Prostate gland (tissue), 2 donors: Measurements from ENCODE around the gene ENTPD8. TPM values are rescaled to one million over a fixed set of nuclear protein-coding genes. Genes with fewer than 3 reads are reported as not detected.

Experiments used
- DNase-seq: peaks from one replicate; pipeline ENCODE4 v3.0.0-alpha.2; 2019; ENCODE audit warnings: low spot score
- H3K27ac ChIP-seq, 2 donors: fragments of 200-600 bp; sonication (generic); 2 replicates each; pipeline ENCODE4 v1.5.1; 2017 to 2019
- H3K27me3 ChIP-seq: fragments of 200-600 bp; sonication (generic); replicated peaks from 2 replicates; pipeline ENCODE4 v1.5.1; 2019; ENCODE audit not compliant: insufficient read depth
- H3K36me3 ChIP-seq, 2 donors: fragments of 200-600 bp; sonication (generic); 1 replicate in 1 of 2; 2 replicates in 1 of 2; pipeline versions ENCODE4 v1.5.1 to v1.8.1; 2017 to 2019
- H3K4me1 ChIP-seq: fragments of 200-600 bp; sonication (generic); replicated peaks from 2 replicates; pipeline ENCODE4 v1.5.1; 2019
- H3K4me3 ChIP-seq, 2 donors: fragments of 200-600 bp; sonication (generic); 2 replicates each; pipeline ENCODE4 v1.5.1; 2017 to 2019
- H3K9me3 ChIP-seq: fragments of 200-600 bp; sonication (generic); 2 replicates; pipeline ENCODE4 v1.5.1; 2017
- POLR2A ChIP-seq: fragments of 450-650 bp; IDR thresholded peaks from one replicate; pipeline ENCODE4 v1.6.1; 2016; ENCODE audit warnings: antibody characterized with exemption, mild to moderate bottlenecking
- POLR2AphosphoS5 ChIP-seq: sonication (generic); formaldehyde crosslinking; IDR thresholded peaks from one replicate; pipeline ENCODE4 v1.6.1; 2017; ENCODE audit warnings: antibody characterized with exemption
- WGBS: methylation state at CpG from one replicate; pipeline ENCODE4 v1.1.5; 2018; 5-methylcytosine and 5-hydroxymethylcytosine counted together
- intact Hi-C: fragments of 100-400 bp; cut with DNase I; formaldehyde crosslinking; loops from one replicate; pipeline ENCODE4 v1.14.2; 2022
- total RNA-seq, 2 donors: library from RNA; depleted of rRNA; stranded (reverse); fragments of >200 nt; gene quantifications; one replicate each; pipeline ENCODE4 v1.1.0, GENCODE V29; 2016
- TF ChIP-seq, protein P1 (sequence below), 4 experiments: fragments of 200-600 bp in 2 of 4; fragments of 450-650 bp in 2 of 4; sonication (generic) in 2 of 4; IDR thresholded peaks; 1 replicate in 3 of 4; 2 replicates in 1 of 4; pipeline ENCODE4 v1.5.1; 2016 to 2019; ENCODE audit warnings: antibody characterized with exemption in 4 of 4, mild to moderate bottlenecking in 2 of 4, moderate library complexity in 2 of 4

ENTPD8 gene
- total RNA-seq, 2 donors from 2014 or later, result 1.8 TPM

DNA sequence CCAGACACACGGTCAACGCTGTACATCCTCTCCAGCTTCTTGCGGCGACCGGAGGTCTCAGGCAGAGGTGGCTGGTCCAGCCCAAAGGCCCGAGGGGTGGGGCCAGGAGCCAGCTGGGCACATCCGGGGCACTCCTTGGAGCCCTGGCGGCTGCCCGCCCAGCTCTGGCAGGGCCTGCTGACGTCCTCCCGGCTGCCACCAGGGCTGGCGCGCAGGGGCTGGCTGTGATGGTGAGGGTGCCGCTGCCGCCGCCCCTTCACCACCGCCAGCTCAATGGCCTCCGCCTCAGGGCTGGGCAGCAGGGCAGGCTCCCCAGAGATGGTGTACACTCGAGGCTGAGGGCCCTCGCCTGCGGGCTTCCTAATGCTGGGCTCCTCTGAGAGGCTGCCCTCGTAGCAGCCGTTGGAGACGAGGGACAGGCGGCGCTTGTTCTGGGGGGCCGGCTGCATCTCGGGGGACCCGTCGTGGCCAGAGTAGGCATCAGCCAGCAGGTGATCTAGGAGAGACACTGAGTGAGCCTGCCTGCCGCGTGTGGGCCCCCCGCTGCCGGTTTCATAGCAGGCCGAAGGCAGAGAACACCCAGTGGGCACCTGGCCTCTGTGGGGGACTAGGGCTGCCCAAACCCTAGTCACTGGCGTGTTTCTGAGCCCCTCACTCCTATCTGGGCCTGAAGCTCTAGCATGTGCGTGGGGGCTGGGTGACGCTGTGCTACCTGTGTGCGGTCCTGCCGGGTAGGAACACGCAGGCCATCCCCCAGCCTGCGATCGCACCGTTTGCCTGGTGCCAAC, 16.4 kb upstream of the ENTPD8 start:
- H3K9me3 ChIP-seq, result no peaks in the 10 kb centered on the region
- peak overlapping the region; percentile 68 to 69 for H3K27ac ChIP-seq
- intact Hi-C loops, result no loop called here
- peak overlapping the region in 1 of 2 donors; percentile 76 for H3K4me3 ChIP-seq
- DNase-seq, result no peak
- no peak for TF ChIP-seq POLR2AphosphoS5
- TF ChIP-seq POLR2A, result no peak
- TF ChIP-seq, protein P1, sequence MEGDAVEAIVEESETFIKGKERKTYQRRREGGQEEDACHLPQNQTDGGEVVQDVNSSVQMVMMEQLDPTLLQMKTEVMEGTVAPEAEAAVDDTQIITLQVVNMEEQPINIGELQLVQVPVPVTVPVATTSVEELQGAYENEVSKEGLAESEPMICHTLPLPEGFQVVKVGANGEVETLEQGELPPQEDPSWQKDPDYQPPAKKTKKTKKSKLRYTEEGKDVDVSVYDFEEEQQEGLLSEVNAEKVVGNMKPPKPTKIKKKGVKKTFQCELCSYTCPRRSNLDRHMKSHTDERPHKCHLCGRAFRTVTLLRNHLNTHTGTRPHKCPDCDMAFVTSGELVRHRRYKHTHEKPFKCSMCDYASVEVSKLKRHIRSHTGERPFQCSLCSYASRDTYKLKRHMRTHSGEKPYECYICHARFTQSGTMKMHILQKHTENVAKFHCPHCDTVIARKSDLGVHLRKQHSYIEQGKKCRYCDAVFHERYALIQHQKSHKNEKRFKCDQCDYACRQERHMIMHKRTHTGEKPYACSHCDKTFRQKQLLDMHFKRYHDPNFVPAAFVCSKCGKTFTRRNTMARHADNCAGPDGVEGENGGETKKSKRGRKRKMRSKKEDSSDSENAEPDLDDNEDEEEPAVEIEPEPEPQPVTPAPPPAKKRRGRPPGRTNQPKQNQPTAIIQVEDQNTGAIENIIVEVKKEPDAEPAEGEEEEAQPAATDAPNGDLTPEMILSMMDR (IDR thresholded peaks at IDR 0.05), result no peak
- H3K4me1 ChIP-seq, result peaks cover 12% of the 10 kb centered on the region
- WGBS, result 83% methylated on average over 43 of the region's 44 CpGs
- no peaks in the 10 kb centered on the region for H3K27me3 ChIP-seq
- no peaks in the 10 kb centered on the region for H3K36me3 ChIP-seq

DNA sequence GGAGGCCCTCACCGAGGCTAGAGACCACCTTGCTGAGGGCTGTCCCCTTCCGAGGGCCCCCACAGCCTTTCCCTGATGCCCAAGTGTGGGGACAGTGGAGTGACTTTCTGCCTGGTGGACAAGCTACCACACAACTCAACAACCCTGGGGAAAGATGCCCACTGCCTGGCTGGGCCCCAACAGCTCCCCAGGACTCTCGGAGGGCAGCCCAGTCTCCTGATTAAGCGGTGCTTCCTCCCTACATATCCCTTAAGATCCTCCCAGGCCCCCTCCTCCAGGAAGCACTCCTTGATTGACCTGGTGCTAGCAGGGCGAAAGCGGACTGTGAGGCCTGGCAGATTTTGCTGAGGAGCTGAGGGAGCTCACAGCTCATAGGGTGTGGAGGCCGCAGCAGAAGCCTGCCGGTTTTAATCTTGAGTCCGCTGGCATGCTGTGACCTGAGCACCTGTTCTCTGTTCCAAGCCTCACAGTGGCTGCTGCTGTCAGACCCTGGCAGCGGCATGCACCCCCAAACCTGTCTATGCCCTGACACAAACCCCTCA, 15.8 kb upstream of the ENTPD8 start:
- Histone ChIP-seq H3K36me3 (no peaks in the 10 kb centered on the region), H3K9me3 (no peaks in the 10 kb centered on the region), H3K4me1 (peaks cover 12% of the 10 kb centered on the region), H3K27me3 (no peaks in the 10 kb centered on the region), H3K27ac (peak overlapping the region; percentile 37 to 69), H3K4me3 (no peak overlapping the region)
- intact Hi-C loops, result no loop called here
- 91% methylated on average over 10 of the region's 10 CpGs for WGBS
- DNase-seq, result no peak
- TF ChIP-seq, protein P1 (IDR thresholded peaks at IDR 0.05), result no peak
- TF ChIP-seq POLR2A (no peak), POLR2AphosphoS5 (no peak)

DNA sequence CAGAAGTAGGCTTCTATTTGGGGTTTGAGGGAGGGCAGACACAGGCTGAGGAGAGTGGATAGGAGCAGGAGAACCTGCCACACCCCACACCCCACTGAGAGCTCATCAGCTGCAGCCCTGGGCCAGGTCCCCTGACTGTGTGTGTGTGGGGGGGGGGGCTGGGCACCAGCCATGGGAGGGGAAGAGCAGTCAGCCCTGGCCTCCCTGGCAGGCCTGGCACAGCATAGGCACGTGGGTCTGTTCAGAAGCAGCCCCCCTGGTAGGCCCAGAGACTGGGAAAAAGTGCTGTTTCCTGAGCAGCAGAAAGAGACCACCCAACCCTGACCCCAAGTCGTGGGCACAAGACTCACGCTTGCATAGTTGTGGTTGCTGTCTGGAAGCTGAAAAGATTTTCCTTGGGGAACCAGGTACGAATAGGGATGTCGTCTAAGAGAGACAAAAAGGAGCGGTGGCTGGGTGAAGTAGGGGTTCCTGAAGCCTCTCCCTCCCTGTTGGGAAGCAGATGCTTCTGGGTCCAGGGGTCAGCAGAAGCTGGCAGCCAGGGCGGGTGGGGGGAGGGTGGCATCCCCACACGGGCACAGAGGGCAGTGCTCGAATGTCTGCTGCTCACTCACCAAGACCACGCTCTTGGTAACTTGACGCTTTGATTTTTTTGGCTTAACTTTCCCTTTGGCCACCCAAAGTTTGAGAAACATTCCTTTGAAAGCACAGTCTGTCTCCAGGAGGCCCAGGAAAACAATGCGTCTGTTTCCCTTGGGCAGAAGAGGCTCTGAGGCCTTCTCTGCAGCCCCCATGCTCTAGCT, 15.1 kb upstream of the ENTPD8 start:
- 74% methylated on average over 12 of the region's 12 CpGs for WGBS
- Histone ChIP-seq H3K36me3 (no peaks in the 10 kb centered on the region), H3K4me3 (no peak overlapping the region), H3K27me3 (no peaks in the 10 kb centered on the region), H3K27ac (peak overlapping the region; percentile 37 to 69), H3K4me1 (peaks cover 12% of the 10 kb centered on the region), H3K9me3 (no peaks in the 10 kb centered on the region)
- TF ChIP-seq, protein P1 (IDR thresholded peaks at IDR 0.05), result no peak
- no peak for TF ChIP-seq POLR2A
- peak; percentile 29 for TF ChIP-seq POLR2AphosphoS5
- intact Hi-C loops, result no loop called here
- no peak for DNase-seq

DNA sequence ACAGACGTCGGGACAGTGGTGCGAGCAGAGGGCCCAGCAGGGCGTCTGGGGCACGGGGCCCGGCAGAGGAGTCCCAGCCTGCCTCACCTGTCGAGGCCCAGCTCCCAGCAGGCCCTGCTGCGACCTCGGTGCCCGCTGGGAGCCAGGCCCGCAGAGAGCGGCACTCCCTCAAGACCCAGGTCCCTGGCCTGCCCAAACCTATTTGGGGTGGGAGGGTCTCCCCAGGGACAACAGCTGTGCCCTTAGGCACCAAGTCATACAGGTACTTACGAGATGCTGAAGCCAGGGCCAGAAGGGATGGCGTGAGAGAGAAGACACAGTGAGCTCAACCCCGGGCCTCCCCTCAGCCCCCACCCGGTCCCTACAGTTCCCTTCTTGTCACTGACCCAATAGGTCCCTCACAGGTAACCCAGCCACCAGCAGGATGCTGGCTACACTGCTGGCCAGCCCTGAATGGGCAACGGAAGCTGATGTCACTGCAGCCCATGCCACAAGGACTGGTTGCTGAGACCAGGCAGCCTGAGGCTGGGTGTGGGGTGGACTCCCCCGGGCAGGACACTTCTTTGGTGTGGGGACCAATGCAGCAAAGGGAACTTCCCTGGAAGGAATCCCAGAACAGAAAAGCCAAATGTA, 14.3 kb upstream of the ENTPD8 start:
- peaks cover 12% of the 10 kb centered on the region for H3K4me1 ChIP-seq
- intact Hi-C loops, result no loop called here

More for the DNA sequence above, 14.3 kb upstream of the ENTPD8 start:
- no peak overlapping the region for H3K27ac ChIP-seq
- no peak overlapping the region for H3K4me3 ChIP-seq
- DNase-seq, result no peak
- WGBS, result 89% methylated on average over 16 of the region's 18 CpGs
- TF ChIP-seq, protein P1 (IDR thresholded peaks at IDR 0.05), result no peak
- TF ChIP-seq POLR2A, result no peak
- TF ChIP-seq POLR2AphosphoS5, result no peak
- no peaks in the 10 kb centered on the region for H3K36me3 ChIP-seq
- H3K27me3 ChIP-seq, result no peaks in the 10 kb centered on the region
- no peaks in the 10 kb centered on the region for H3K9me3 ChIP-seq
